ENCODE data around the gene GOLGA2. TPM values are rescaled to one million over a fixed set of nuclear protein-coding genes. Genes with fewer than 3 reads are reported as not detected.

Gene GOLGA2
- total RNA-seq, 1 experiment from 2014 or later: 60.5 TPM

GRCh38 chr9:128314697-128315096 lies 38.9 kb upstream of the GOLGA2 start:
- H3K36me3 ChIP-seq (ENCODE audit: low read depth, low read length): peaks cover 6% of the 10 kb centered on the region; the same call in 1 of the 2 replicates
- no peak for TF ChIP-seq EZH2 (IDR thresholded peaks at IDR 0.05; ENCODE audit: low read length, unreplicated experiment)
- no peak for TF ChIP-seq EZH2phosphoT487 (IDR thresholded peaks at IDR 0.05; ENCODE audit: borderline replicate concordance, low read length)
- TF ChIP-seq CTCF (conservative IDR thresholded peaks at IDR 0.05; ENCODE audit: low read depth, low read length): no peak
- no peaks in the 10 kb centered on the region for H3K9me2 ChIP-seq (replicated peaks; ENCODE audit: low read length)
- no peaks in the 10 kb centered on the region for H3F3A ChIP-seq (ENCODE audit: low read length, unreplicated experiment)
- H3K27ac ChIP-seq (ENCODE audit: low read length): no peak overlapping the region
- no peak overlapping the region for H2AFZ ChIP-seq (ENCODE audit: low read length)
- no peaks in the 10 kb centered on the region for H3K27me3 ChIP-seq (ENCODE audit: low read length)
- intact Hi-C loops (cut with micrococcal nuclease): no loop called here
- H3K9ac ChIP-seq (ENCODE audit: low read length): no peak overlapping the region
- ATAC-seq (no peak), DNase-seq (no peak)
- no peaks in the 10 kb centered on the region for H4K20me1 ChIP-seq (ENCODE audit: low read length)
- no peaks in the 10 kb centered on the region for H3K4me1 ChIP-seq (ENCODE audit: insufficient read depth, low read length)
- CTCF ChIA-PET: no interaction called here
- H3K4me2 ChIP-seq (ENCODE audit: low read length): no peak overlapping the region
- H3K9me3 ChIP-seq (ENCODE audit: low read length): no peaks in the 10 kb centered on the region
- no peaks in the 10 kb centered on the region for H3K79me2 ChIP-seq (ENCODE audit: low read length)
- POLR2A ChIA-PET (ENCODE audit: unreplicated experiment): no interaction called here
- no TSS peak for BruUV-seq (replicated peaks)
- H3K4me3 ChIP-seq (ENCODE audit: low read length): no peak overlapping the region

GRCh38 chr9:128310461-128310860 lies 34.7 kb upstream of the GOLGA2 start:
- H3K36me3 ChIP-seq (ENCODE audit: low read depth, low read length): peaks cover 11% of the 10 kb centered on the region; the same call in 1 of the 2 replicates
- ATAC-seq: no peak
- CTCF ChIA-PET: no interaction called here

More at GRCh38 chr9:128310461-128310860, 34.7 kb upstream of the GOLGA2 start:
- intact Hi-C loops (cut with micrococcal nuclease): no loop called here
- no peak overlapping the region for H3K4me2 ChIP-seq (ENCODE audit: low read length)
- no peaks in the 10 kb centered on the region for H3K79me2 ChIP-seq (ENCODE audit: low read length)
- H3F3A ChIP-seq (ENCODE audit: low read length, unreplicated experiment): no peaks in the 10 kb centered on the region
- peaks cover 18% of the 10 kb centered on the region for H3K4me1 ChIP-seq (ENCODE audit: insufficient read depth, low read length)
- H2AFZ ChIP-seq (ENCODE audit: low read length): no peak overlapping the region
- no peak overlapping the region for H3K9ac ChIP-seq (ENCODE audit: low read length)
- no peaks in the 10 kb centered on the region for H4K20me1 ChIP-seq (ENCODE audit: low read length)
- no peak overlapping the region for H3K27ac ChIP-seq (ENCODE audit: low read length)
- no peak for DNase-seq
- H3K9me2 ChIP-seq (replicated peaks; ENCODE audit: low read length): no peaks in the 10 kb centered on the region
- no peak for TF ChIP-seq EZH2 (IDR thresholded peaks at IDR 0.05; ENCODE audit: low read length, unreplicated experiment)
- TF ChIP-seq CTCF (conservative IDR thresholded peaks at IDR 0.05; ENCODE audit: low read depth, low read length): no peak
- TF ChIP-seq EZH2phosphoT487 (IDR thresholded peaks at IDR 0.05; ENCODE audit: borderline replicate concordance, low read length): no peak
- H3K4me3 ChIP-seq (ENCODE audit: low read length): no peak overlapping the region
- POLR2A ChIA-PET (ENCODE audit: unreplicated experiment): no interaction called here
- BruUV-seq (replicated peaks): no TSS peak
- H3K27me3 ChIP-seq (ENCODE audit: low read length): no peaks in the 10 kb centered on the region
- H3K9me3 ChIP-seq (ENCODE audit: low read length): no peaks in the 10 kb centered on the region

All from PC-3 (cell line).